Cortex of kidney (tissue), 1 donor: ENCODE measurements around the gene COX17.

Experiments
- DNase-seq: peaks from one replicate; lab custom pipeline; 2025; lab: John Stamatoyannopoulos, UW

COX17 gene

GRCh38 chr3:119620899-119621298 is 56.3 kb downstream of the COX17 start:
- DNase-seq = no peak
